ENCODE results near the gene ZFAND3.

ZFAND3 gene

GRCh38 chr6:38155621-38156204 is 336.2 kb downstream of the ZFAND3 start:
- DNase-seq (ENCODE audit: low spot score) = no peak
- no peak for TF ChIP-seq CTCF (IDR thresholded peaks at IDR 0.05; ENCODE audit: borderline replicate concordance, control extremely low read depth, extremely low read depth, insufficient read depth, missing control alignments)
- in situ Hi-C loops (cut with MboI; ENCODE audit: low sequenced_read_pairs, unreplicated experiment) = no loop called here

GRCh38 chr6:38156818-38157565 is 337.5 kb downstream of the ZFAND3 start:
- no peak for TF ChIP-seq CTCF (IDR thresholded peaks at IDR 0.05; ENCODE audit: borderline replicate concordance, control extremely low read depth, extremely low read depth, insufficient read depth, missing control alignments)
- in situ Hi-C loops (cut with MboI; ENCODE audit: low sequenced_read_pairs, unreplicated experiment) = no loop called here
- DNase-seq (ENCODE audit: low spot score) = peak; percentile 26

DNA sequence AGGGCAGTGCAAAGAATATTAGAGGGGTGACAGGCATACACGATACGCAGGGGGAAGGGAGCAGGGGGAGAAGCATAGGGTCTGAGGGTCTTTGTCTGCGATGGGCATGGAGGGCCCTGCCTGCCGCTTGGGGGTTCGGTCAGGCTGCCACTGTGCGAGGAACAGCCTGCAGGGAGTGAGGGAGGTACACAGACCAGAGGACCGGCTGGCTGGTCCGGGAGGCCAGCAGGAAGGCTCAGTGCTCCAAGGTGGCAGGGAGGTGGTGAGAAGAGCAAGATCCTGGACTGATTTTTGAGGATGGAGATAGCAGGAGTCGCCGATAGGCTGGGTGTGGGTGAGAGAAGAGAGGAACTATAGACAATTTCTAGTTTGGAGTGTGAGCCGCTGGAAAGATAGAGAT is 338.4 kb downstream of the ZFAND3 start:
- TF ChIP-seq CTCF (IDR thresholded peaks at IDR 0.05; ENCODE audit: borderline replicate concordance, control extremely low read depth, extremely low read depth, insufficient read depth, missing control alignments) = no peak
- in situ Hi-C loops (cut with MboI; ENCODE audit: low sequenced_read_pairs, unreplicated experiment) = no loop called here
- DNase-seq (ENCODE audit: low spot score) = no peak

- TF ChIP-seq CTCF (IDR thresholded peaks at IDR 0.05; ENCODE audit: borderline replicate concordance, control extremely low read depth, extremely low read depth, insufficient read depth, missing control alignments) = no peak
- no peak for DNase-seq (ENCODE audit: low spot score)
- in situ Hi-C loops (cut with MboI; ENCODE audit: low sequenced_read_pairs, unreplicated experiment) = no loop called here
Observed at GRCh38 chr6:38158762-38159350, 339.3 kb downstream of the ZFAND3 start.

DNA sequence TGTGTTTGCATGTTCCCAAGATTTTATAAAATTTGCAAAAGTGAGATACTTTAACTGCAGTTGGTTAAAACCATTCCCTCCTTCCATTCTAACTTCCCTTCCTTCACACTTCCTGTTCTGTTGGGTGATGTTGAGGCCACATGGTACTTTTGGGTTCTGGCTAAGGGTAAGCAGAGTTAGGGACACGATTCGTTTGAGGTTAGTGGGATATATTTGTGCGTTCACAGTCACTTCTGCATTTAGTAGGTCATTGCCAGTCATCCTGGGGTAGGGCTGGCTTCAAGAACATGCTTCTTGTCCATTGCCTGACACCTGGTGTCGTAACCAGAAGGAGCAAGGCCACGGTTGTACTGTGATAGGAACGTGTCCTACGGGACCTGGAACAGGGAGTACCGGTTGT is 340.1 kb downstream of the ZFAND3 start:
- no peak for DNase-seq (ENCODE audit: low spot score)
- in situ Hi-C loops (cut with MboI; ENCODE audit: low sequenced_read_pairs, unreplicated experiment) = no loop called here
- TF ChIP-seq CTCF (IDR thresholded peaks at IDR 0.05; ENCODE audit: borderline replicate concordance, control extremely low read depth, extremely low read depth, insufficient read depth, missing control alignments) = no peak

DNA sequence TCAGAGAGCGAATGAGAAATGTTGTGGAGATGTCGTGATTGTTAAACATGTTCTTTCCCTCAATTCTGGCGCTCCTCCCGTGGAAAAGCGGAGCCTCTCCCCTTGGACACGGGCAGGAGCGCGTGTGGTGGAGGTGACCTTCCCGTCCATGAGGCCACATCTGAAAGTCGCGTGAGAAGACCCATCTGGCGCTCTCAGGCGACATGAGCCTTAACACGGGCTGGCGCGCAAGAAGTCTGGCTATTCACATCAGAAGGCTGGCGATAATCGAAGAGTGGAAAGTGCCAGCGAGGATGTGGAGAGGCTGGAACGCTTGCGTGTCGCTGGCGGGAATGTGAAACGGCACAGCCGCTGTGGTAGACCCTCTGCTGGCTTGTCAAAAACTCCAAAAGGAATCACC is 341.3 kb downstream of the ZFAND3 start:
- in situ Hi-C loops (cut with MboI; ENCODE audit: low sequenced_read_pairs, unreplicated experiment) = no loop called here
- TF ChIP-seq CTCF (IDR thresholded peaks at IDR 0.05; ENCODE audit: borderline replicate concordance, control extremely low read depth, extremely low read depth, insufficient read depth, missing control alignments) = no peak
- no peak for DNase-seq (ENCODE audit: low spot score)

Data from GM13976 (cell line).